HCT116 (cell line): Measurements from ENCODE around the gene SEC14L6. TPM values are rescaled to one million over a fixed set of nuclear protein-coding genes. Genes with fewer than 3 reads are reported as not detected.
"Not testable (repeated sequence)": the region's sequence is repeated elsewhere in the genome, so short reads cannot be mapped to it uniquely, and the experiment has no call there.

Experiments
- ATAC-seq: fragments of 200-7000 bp; cut with Tn5 transposase; 2 replicates; pipeline ENCODE4 v1.9.1; 2020; ENCODE audit warnings: mild to moderate bottlenecking, moderate library complexity
- BruUV-seq: library from RNA; stranded (reverse); fragments of 400-500 nt; replicated peaks from 2 replicates; lab custom pipeline; 2021; lab: Mats Ljungman, UMichigan
- CTCF ChIA-PET: fragments of 300-600 bp; sonication (Branson Sonifier 250); formaldehyde crosslinking; loops from one replicate; lab custom pipeline; 2021; ENCODE audit warnings: antibody characterized with exemption; lab: Charles Lee
- POLR2A ChIA-PET: fragments of 300-600, 350-600 bp; sonication (Branson Sonifier 250); formaldehyde crosslinking; loops from one replicate; lab custom pipeline; 2021; ENCODE audit warnings: antibody characterized with exemption; lab: Charles Lee
- RAD21 ChIA-PET, 2 experiments: fragments of 300-600 bp; sonication (Branson Sonifier 250); formaldehyde crosslinking; loops; one replicate each; lab custom pipeline; 2023; ENCODE audit warnings: low total read pairs in 2 of 2; ENCODE audit not compliant: uncharacterized antibody in 2 of 2, unreplicated experiment in 2 of 2, low non-redundant PET in 1 of 2; lab: Charles Lee
- DNase-seq: peaks from one replicate; pipeline ENCODE4 v3.0.0-alpha.2; 2010; ENCODE audit warnings: low read depth, low spot score
- H2AFZ ChIP-seq: fragments of 200-600 bp; shearing (Covaris generic), sonication (generic); 2 replicates; pipeline ENCODE4 v1.6.1; 2017; ENCODE audit warnings: low read depth, mixed run types, mixed read lengths, antibody characterized with exemption, low read length; ENCODE audit not compliant: poor library complexity, severe bottlenecking
- H3K27ac ChIP-seq: 2 replicates; pipeline ENCODE4 v1.5.1; 2012; ENCODE audit warnings: low read depth, low read length
- H3K27me3 ChIP-seq: fragments of 200-600 bp; sonication (generic); 2 replicates; pipeline ENCODE4 v1.6.1; 2016; ENCODE audit warnings: mixed run types, low read length, mixed read lengths; ENCODE audit not compliant: insufficient read depth
- H3K36me3 ChIP-seq, 2 experiments: fragments of 200-500 bp in 1 of 2; fragments of 200-600 bp in 1 of 2; sonication (Bioruptor generic) in 1 of 2; sonication (generic) in 1 of 2; 2 replicates each; pipeline versions ENCODE4 v1.5.1 to v1.6.1; 2014 to 2016; ENCODE audit warnings: low read length in 2 of 2, inconsistent platforms in 1 of 2, mixed read lengths in 1 of 2, mixed run types in 1 of 2; ENCODE audit not compliant: insufficient read depth in 2 of 2, control insufficient read depth in 1 of 2
- H3K4me1 ChIP-seq, 2 experiments: fragments of 200-600 bp in 1 of 2; sonication (generic) in 1 of 2; 2 replicates each; pipeline versions ENCODE4 v1.5.1 to v1.6.1; 2012 to 2017; ENCODE audit warnings: low read length in 2 of 2, inconsistent platforms in 1 of 2, mild to moderate bottlenecking in 1 of 2, mixed read lengths in 1 of 2, mixed run types in 1 of 2, moderate library complexity in 1 of 2; ENCODE audit not compliant: insufficient read depth in 2 of 2, control insufficient read depth in 1 of 2
- H3K4me2 ChIP-seq: fragments of 200-600 bp; sonication (generic); 2 replicates; pipeline ENCODE4 v1.6.1; 2017; ENCODE audit warnings: mixed run types, low read length, mixed read lengths
- H3K4me3 ChIP-seq, 2 experiments: fragments of 200-600 bp in 1 of 2; sonication (generic) in 1 of 2; replicated peaks in 1 of 2; 2 replicates each; pipeline ENCODE4 v1.5.1; 2011 to 2016; ENCODE audit warnings: low read length in 2 of 2, control low read depth in 1 of 2, low read depth in 1 of 2, mild to moderate bottlenecking in 1 of 2, mixed read lengths in 1 of 2, mixed run types in 1 of 2
- H3K79me2 ChIP-seq: fragments of 200-600 bp; sonication (generic); 2 replicates; pipeline ENCODE4 v1.6.1; 2017; ENCODE audit warnings: mild to moderate bottlenecking, mixed run types, low read length, moderate library complexity, mixed read lengths; ENCODE audit not compliant: insufficient read depth
- H3K9ac ChIP-seq: fragments of 200-600 bp; sonication (generic); 2 replicates; pipeline ENCODE4 v1.6.1; 2016; ENCODE audit warnings: low read length, mixed read lengths
- H3K9me2 ChIP-seq: fragments of 200-600 bp; sonication (generic), shearing (Covaris generic); 2 replicates; pipeline ENCODE4 v1.6.1; 2017; ENCODE audit warnings: mixed run types, mild to moderate bottlenecking, moderate library complexity; ENCODE audit not compliant: insufficient read depth
- H3K9me3 ChIP-seq, 2 experiments: fragments of 200-500 bp in 1 of 2; fragments of 200-600 bp in 1 of 2; sonication (Bioruptor generic) in 1 of 2; sonication (generic) in 1 of 2; 2 replicates each; pipeline ENCODE4 v1.6.1; 2014 to 2017; ENCODE audit warnings: low read length in 2 of 2, mixed read lengths in 2 of 2, inconsistent platforms in 1 of 2, low read depth in 1 of 2, mild to moderate bottlenecking in 1 of 2, mixed run types in 1 of 2, moderate library complexity in 1 of 2; ENCODE audit not compliant: control insufficient read depth in 1 of 2, insufficient read depth in 1 of 2
- H4K20me1 ChIP-seq: fragments of 200-600 bp; sonication (generic), shearing (Covaris generic); 2 replicates; pipeline ENCODE4 v1.6.1; 2017; ENCODE audit warnings: mixed run types, mild to moderate bottlenecking, moderate library complexity; ENCODE audit not compliant: insufficient read depth
- EZH2 ChIP-seq: fragments of 200-600 bp; sonication (generic); IDR thresholded peaks from 2 replicates; pipeline ENCODE4 v1.6.1; 2017; ENCODE audit warnings: antibody characterized with exemption, mixed run types
- JUND ChIP-seq: IDR thresholded peaks from 2 replicates; pipeline ENCODE4 v1.6.1; 2012
- TCF7L2 ChIP-seq: IDR thresholded peaks from 2 replicates; pipeline ENCODE4 v1.7.0; 2011; ENCODE audit warnings: borderline replicate concordance, inconsistent platforms; ENCODE audit not compliant: insufficient read depth, insufficient read length; ENCODE audit errors: extremely low read depth
- YY1 ChIP-seq: IDR thresholded peaks from 2 replicates; pipeline ENCODE4 v1.6.1; 2011; ENCODE audit warnings: low read length, low read depth, moderate library complexity, mild to moderate bottlenecking; ENCODE audit not compliant: insufficient replicate concordance; ENCODE audit errors: extremely low read depth
- intact Hi-C: fragments of 100-400 bp; cut with micrococcal nuclease; formaldehyde crosslinking; loops from 2 replicates; pipeline ENCODE4 v1.10.0; 2022
- total RNA-seq: library from RNA; stranded (reverse); gene quantifications from one replicate; pipeline ENCODE4 v1.2.1, GENCODE V29; 2021; ENCODE audit not compliant: unreplicated experiment
- TF ChIP-seq, protein P1 (sequence below): IDR thresholded peaks from 2 replicates; pipeline ENCODE4 v1.6.1; 2011; ENCODE audit warnings: mild to moderate bottlenecking, low read length, moderate library complexity; ENCODE audit not compliant: insufficient replicate concordance; ENCODE audit errors: extremely low read depth
- TF ChIP-seq, protein P2 (sequence below): IDR thresholded peaks from 2 replicates; pipeline ENCODE4 v1.6.1; 2012
- TF ChIP-seq, protein P3 (sequence below): IDR thresholded peaks from 2 replicates; pipeline ENCODE4 v1.6.1; 2012

Gene SEC14L6
- total RNA-seq, 1 experiment from 2014 or later = not detected

DNA sequence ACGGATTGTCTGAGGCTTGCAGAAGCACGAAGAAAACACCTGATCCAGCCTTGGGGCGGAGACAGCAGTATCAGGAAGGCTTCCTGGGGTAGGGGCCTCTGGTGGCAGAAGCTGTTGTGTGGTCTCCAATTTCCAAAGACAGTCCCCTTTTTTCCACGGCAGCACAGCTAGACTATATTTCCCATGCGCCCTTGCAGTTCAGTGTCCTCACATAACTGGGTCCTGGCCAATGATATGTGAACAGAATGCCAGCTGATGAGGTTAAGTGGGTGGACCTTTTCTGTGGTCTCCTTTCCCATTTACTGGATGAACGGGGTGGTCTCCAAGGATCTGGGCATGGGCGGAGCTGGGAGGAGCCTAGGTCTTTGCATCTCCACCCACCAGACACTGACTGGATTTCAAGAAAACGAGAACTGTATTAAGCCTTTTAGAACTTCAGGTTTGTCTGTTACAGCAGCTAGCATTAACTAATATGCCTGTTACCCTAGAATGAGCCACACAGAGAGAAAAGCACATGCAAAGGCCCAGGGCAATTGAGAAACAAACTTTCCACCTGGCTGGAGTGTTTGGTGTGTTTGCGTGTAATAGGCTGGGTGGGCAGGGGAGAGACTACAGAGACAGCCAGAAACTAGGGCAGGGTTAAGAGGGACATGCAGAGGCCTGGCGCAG is 21.7 kb upstream of the SEC14L6 start:
- ATAC-seq = no peak
- H2AFZ ChIP-seq = no peak overlapping the region
- H3K4me3 ChIP-seq = no peak overlapping the region
- no peaks in the 10 kb centered on the region for H4K20me1 ChIP-seq
- no peak for DNase-seq
- ChIA-PET RAD21 (no interaction called here), POLR2A (no interaction called here), CTCF (no interaction called here)
- H3K9me3 ChIP-seq = no peaks in the 10 kb centered on the region
- TF ChIP-seq TCF7L2 = no peak
- TF ChIP-seq, protein P1, sequence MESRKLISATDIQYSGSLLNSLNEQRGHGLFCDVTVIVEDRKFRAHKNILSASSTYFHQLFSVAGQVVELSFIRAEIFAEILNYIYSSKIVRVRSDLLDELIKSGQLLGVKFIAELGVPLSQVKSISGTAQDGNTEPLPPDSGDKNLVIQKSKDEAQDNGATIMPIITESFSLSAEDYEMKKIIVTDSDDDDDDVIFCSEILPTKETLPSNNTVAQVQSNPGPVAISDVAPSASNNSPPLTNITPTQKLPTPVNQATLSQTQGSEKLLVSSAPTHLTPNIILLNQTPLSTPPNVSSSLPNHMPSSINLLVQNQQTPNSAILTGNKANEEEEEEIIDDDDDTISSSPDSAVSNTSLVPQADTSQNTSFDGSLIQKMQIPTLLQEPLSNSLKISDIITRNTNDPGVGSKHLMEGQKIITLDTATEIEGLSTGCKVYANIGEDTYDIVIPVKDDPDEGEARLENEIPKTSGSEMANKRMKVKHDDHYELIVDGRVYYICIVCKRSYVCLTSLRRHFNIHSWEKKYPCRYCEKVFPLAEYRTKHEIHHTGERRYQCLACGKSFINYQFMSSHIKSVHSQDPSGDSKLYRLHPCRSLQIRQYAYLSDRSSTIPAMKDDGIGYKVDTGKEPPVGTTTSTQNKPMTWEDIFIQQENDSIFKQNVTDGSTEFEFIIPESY = no peak
- TF ChIP-seq, protein P2, sequence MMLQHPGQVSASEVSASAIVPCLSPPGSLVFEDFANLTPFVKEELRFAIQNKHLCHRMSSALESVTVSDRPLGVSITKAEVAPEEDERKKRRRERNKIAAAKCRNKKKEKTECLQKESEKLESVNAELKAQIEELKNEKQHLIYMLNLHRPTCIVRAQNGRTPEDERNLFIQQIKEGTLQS = no peak
- TF ChIP-seq YY1 = no peak
- TF ChIP-seq, protein P3, sequence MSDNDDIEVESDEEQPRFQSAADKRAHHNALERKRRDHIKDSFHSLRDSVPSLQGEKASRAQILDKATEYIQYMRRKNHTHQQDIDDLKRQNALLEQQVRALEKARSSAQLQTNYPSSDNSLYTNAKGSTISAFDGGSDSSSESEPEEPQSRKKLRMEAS = no peak
- TF ChIP-seq EZH2 = no peak
- no peak for TF ChIP-seq JUND
- H3K79me2 ChIP-seq = no peaks in the 10 kb centered on the region
- no peak overlapping the region for H3K27ac ChIP-seq
- H3K4me2 ChIP-seq = no peak overlapping the region
- no peak overlapping the region for H3K9ac ChIP-seq
- no peaks in the 10 kb centered on the region; the same call in 1 of the 2 replicates for H3K27me3 ChIP-seq
- H3K4me1 ChIP-seq = peaks cover 5 to 23% of the 10 kb centered on the region in 2 experiments; a peak in 3 of 4 replicates
- H3K36me3 ChIP-seq = no peaks in the 10 kb centered on the region
- intact Hi-C loops = no loop called here
- BruUV-seq = no TSS peak
- H3K9me2 ChIP-seq = no peaks in the 10 kb centered on the region

DNA sequence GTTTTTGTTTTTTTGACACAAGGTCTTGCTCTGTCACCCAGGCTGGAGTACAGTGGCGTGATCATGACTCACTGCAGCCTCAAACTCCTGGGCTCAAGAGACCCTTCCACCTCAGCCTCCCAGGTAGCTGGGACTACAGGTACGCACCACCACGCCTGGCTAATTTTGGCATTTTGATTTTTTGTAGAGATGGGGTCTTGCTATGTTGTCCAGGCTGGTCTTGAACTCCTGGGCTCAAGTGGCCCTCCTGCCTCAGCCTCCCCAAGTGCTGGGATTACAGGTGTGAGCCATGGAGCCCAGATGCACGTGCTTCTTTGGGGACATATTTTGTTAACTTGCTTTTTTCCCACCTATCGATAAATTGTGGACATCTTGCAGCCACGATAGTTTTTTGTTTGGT is 20.7 kb upstream of the SEC14L6 start:
- CTCF ChIA-PET, DNase-seq, H3K9me2 ChIP-seq, H3K27me3 ChIP-seq, H3K9ac ChIP-seq, H3K4me3 ChIP-seq, H3K36me3 ChIP-seq, H3K79me2 ChIP-seq, H3K27ac ChIP-seq, POLR2A ChIA-PET, intact Hi-C loops, BruUV-seq, ATAC-seq, H2AFZ ChIP-seq, H4K20me1 ChIP-seq, H3K4me2 ChIP-seq, RAD21 ChIA-PET, H3K9me3 ChIP-seq: not testable (repeated sequence)
- H3K4me1 ChIP-seq = peaks cover 7 to 19% of the 10 kb centered on the region in 2 experiments; a peak in 3 of 4 replicates
